Fibroblast of skin of right quadriceps (primary cell): ENCODE data around the gene TMEM131.
A peak's percentile ranks its signal among the peaks of the same experiment; 100 is the strongest.
"Not testable (repeated sequence)": the region's sequence is repeated elsewhere in the genome, so short reads cannot be mapped to it uniquely, and the experiment has no call there.

Experiments used
- DNase-seq: peaks from one replicate; pipeline ENCODE4 v3.0.0-alpha.2; 2013

Gene TMEM131

DNA sequence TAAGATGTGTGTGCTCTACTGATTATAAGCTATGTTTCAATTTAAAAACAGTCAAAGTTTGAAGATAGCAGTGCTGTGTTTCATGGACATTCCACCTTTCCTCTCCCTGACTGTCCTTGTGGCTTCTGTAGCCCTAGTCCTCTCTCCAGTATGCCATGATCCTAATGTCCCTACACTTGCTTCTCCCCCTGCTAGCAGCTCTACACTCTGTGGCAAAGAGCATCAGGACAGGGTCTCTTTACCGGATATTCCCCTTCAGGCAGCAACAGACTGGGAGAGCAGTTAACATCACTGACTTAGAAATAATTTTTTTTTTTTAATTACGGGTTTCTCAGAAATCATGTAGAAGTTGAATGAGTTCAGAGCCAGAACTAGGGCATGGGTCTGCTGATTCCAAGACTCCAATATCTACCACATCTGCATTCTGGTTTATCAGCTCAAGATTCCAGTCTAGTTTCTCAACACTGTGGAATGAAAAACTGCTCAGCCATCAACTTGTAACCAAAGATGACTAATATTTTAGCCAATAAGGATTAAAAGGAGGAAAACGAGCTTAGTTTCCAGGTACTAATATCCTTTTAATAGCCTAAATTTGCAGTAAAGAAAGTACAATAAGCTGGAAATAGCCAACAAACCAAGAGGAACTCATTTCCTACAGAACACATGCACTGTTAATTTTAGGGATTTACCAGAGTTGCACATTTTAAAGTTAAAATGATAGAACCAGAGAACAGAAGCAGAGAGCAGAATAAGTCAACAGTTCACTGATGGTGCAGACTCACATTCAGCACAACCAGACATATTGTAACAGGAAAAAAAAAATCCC lies 45.2 kb downstream of the TMEM131 start:
- DNase-seq, result peak; percentile 92

DNA sequence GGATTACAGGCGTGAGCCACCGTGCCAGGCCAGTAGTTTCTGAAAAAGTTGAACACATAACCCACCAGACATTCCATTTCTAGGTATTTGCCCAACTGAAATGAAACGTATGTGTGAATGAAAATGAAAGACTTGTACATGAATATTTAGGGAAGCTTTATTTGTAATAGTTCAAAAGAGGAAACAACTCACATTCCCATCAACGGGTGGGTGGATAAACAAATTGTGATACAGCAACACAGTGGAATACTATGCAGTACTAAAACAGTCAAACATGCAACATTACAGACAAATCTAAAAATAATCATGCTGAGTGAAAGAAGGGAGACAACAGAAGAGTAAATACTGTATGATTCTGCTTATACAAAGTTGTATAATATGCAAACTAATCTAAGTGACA lies 46.8 kb downstream of the TMEM131 start:
- no peak for DNase-seq

DNA sequence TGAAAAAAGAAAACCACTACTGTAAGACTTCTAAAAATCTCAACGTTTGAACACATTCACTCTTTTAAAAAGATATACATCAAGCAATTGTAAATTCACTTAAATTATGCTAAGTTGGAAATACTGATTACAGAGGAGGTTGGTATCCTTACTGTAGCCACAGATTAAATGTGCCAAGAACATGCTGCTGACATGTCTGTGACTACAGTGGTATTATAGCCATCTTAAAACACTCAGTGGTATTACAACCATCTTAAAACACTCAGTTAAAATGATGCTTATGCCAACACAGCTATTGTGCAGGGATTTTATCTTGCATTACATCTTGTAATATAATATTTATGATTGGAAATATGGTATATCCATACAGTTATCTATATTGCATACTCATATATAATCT lies 50.0 kb downstream of the TMEM131 start:
- no peak for DNase-seq

DNA sequence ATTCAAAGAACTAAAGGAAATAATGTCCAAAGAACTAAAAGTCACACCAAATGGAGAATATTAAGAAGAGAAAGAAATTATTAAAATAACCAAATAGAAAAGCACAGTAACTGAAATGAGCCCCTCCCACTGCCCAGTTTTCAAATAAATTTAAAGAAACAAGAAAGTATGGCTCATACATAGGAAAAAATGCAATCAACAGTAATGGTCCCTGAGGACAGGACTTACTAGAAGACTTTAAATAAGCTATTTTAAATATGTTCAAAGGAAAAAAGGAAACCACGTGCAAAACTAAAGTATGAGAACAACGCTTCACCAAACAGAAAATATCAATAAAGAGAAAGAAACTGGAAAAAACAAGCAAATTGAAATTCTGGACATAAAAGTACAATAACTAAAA lies 58.9 kb downstream of the TMEM131 start:
- DNase-seq, result no peak

DNA sequence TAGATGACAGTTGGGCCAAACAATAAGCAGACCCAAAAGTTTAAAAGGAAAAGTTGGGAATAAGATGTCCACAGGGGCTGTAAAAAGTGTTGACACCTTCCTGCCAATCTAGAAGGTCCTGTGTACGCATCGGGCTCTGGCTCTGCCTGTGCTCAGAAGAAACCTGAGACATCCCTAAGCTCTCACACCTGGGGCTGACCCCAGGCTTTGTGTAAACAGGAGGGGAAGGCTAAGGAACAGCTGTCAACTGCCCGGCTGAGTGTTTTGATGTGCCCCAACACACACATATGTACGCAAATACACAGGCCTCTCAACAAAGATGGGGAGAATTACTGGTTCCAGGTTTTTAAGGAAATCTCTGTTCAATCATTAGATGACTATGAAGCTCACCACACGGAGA lies 59.5 kb downstream of the TMEM131 start:
- no peak for DNase-seq

DNA sequence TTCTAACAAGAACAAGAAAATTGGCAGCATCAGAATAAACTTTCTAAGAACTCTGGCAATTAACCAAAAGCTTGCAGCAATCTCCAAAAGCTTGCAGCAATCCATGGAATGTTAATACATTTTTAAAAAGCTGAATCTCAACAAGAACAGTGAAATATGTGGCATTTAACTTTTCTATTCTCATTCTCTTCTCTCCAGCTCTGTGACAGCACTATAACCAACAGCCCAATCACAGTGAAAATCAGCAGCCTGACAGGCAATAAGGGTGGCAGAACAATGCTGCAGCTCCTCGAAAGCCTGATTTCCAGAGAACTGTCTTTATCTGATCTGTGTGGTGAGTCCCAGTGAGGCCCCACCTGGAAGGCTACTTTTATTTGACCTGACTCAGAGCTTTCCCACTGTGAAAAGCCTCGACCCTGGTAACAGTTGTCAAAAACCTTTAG lies 60.0 kb downstream of the TMEM131 start:
- peak; percentile 84 for DNase-seq

DNA sequence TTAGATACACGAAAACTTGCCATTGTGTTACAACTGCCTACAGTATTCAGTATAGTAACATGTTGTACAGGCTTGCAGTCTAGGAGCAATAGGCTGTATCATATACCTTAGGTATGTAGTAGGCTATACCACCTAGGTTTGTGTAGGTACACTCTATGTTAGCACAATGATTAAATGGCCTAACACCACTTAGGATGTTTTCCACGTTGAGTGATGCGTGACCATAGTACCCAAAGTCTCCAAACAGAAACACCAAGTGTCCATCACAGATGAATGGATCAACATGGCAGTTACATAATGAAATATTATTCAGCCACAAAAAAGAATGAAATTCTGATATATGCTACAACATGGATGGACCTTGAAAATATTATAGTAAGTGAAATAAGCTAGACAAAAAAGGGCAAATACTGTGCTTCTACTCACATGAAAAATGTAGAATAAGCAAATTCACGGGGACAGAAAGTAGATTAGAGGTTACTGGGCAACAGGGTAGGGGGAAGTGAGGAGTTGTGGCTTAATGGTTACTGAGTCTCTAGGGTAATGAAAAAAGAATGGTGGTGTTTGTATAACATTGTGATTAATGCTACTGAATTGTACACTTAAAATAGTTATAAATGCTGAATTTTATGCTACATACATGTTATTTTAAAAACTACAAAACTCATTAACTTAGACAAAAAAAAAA lies 62.6 kb downstream of the TMEM131 start:
- DNase-seq, result no peak

DNA sequence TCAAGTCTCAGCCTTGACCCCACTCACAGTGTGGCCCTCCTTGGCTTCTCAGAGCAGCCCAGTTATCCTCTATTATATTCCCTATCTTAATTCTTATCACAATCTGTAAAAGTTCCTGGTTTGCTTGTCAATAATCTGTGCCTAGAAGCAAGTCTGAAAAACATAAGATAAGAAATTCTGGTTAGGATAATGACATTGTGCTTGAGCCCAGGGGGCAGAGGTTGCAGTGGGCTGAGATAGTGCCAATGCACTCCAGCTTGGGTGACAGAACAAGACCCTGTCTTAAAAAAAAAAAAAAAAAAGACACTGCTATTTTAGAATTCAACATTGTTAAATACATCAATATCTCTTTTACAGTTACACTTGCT lies 63.9 kb downstream of the TMEM131 start:
- no peak for DNase-seq

DNA sequence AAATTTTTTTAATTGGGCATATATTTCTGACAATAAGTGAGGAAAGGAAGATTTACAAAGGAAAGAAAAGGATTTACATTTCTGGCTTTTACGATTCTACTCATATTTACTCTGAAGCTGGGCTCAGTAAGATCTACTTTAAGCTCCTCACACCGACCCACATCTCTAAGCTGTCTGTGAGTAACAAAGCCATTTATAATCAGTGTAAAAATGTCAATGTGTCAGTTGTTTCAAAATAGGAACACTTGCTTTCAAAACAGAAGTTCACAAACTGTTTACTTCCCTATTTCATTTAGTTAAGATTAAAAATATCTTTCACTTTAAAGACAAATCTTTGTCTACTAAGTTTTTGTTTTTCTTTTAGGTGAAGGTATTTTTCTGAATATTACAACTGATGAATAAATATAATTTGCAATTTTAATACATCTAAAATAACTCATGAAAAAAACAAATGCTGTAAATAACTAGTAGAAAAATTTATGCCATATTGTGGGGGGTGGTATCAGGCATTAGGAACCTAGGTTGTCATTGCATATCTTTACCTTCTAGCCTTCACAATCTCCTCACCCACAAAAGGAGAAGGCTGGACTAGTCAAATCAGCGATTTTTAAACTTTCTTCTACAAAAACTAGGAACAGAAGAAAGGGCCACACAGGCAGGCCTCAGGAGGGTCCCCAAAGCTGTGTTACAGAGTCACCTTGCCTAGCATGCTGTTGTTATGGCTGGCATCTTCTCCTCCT lies 64.5 kb downstream of the TMEM131 start:
- no peak for DNase-seq

DNA sequence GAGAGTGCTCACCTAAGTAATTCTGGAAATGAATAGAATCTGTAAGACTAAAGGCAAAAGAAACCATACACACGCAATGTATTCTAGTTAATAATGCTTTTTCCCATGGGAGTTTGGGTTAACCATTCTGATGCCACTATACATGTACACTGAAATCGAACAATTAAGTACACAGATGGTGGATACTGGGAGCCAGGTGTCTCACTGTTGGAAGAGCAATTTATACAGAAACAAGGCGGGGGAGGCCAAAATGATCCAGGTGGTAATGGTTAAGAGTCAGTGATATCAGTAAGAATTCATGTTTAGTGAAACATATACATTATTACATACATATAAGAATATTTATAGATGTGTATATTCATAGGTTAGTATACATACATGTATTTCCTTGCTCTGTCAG lies 67.2 kb downstream of the TMEM131 start:
- DNase-seq, result no peak

DNA sequence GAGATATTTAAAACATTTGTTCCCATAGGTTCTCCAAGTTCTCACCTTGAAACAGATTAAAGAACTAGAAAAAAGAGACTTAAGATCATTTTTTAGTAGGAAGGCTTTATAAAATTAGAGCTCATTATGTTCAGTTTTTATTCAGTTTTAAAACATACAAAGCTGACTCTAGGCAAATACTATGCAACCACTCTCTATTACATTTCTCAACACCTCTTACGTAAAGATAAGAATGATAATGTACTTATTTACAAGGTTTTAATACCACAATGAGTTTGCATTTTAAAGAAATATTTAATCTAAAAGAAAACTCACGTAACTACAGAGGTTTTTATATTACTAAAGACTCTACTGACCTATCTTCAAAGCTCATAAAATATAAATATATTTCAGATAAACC lies 68.8 kb downstream of the TMEM131 start:
- no peak for DNase-seq

DNA sequence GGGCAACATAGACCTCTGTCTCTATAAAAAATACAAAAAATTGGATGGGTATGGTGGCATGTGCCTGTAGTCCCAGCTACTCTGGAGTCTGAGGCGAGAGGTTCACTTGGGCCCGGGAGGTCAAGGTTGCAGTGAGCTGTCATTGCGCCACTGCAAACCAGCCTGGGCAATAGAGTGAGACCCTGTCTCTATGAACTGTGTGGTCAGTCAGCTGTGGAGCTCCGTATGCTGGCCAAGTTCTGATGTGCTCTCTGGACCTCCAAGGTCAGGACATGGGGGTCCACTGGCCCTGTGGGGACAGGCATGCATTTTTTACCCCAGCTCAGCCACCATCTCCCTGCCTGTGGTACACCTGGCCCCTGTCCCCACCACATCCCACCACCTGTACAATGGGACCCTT lies 71.6 kb downstream of the TMEM131 start:
- no peak for DNase-seq

DNA sequence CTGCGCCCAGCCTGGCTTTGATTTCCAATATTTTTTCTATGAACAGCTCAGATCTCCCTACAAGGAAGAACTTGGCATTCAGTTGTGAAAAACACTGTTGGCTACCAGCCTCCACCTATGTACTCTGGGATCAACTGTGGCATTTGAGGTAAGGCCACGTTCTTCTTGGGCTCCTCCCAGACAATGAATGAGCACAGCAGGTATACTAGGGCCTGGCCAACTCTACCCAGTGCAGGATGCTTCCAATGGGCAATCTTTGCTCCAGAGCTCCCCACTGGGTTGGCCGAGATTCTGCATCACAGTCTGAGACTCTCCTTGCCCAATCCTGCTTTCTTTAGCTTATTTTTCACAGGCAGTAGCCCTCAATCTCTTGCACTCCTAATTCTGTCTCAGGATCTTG lies 75.9 kb downstream of the TMEM131 start:
- no peak for DNase-seq

DNA sequence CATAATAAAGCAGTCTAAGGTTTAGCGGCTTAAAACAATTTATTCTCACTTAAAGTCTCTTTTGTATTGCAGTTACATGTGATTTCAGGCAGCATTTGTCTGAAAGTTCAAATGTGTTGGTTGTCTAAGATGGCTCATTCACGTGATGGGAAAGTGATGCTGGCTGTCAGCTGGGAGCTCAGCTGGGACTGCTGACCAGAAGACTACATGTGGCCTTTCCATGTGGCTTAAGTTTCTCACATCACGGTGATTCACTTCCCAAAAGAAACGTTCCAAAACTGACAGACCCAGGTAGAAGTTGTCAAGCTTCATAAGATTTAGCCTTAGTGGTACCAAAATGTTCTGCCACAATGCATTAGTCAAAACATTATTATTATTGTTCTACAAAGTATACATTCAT lies 76.9 kb downstream of the TMEM131 start:
- DNase-seq, result no peak

DNA sequence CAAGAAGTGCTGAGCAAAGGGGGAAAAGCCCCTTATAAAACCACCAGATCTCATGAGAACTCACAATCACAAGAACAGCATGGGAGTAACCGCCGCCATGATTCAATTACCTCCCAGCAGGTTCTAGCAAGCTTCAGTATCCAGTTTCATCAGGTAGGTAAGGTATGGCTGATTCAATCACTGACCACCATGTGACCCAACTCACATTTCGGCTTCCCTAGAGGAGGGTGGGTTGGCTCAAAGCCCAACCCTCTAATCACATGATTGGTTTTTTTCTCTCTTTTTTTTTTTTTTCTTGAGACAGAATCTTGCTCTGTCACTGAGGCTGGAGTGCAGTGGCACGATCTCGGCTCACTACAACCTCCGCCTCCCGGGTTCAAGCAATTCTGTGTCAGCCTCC lies 78.1 kb downstream of the TMEM131 start:
- DNase-seq, result not testable (repeated sequence)

DNA sequence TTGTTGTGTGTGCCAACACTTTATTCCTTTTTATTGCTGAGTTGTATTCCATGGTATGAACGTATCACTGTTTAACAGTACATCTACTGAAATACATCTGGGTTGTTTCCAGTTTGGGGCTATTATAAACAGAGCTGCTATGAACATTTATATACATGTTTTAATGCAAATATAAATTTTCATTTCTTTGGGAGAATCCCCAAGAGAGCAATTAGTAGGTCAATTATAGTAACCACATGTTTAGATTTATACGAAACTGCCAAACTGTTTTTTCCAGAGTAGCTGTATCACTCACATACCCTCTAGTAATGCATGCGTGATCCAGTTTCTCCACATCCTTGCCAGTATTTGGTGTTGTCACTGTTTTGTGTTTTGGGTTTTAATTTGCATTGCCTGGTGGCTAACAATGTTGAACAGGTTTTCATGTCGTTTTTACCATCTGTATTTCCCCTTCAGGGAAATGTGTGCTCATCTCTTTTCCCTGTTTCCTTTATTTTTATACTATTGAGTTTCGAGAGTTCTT lies 81.0 kb downstream of the TMEM131 start:
- peak; percentile 39 for DNase-seq

DNA sequence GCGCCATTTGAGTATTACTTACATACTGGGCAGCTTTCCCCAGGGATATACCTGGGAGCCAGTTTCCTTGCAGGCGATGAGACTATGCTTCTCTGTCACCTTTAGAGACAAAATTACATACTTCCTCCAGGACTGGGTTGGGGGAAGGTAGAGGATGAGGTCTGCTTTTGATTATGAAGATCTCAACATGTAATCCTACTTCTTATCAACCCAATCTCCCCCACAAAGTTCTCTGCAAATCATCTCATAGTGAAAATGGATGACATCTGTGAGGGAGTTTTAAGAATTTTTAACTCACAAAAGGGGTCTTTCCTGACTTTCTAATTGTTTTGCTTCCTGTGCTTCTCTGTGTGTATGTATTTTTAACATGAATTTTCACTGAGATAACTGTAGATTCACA lies 81.9 kb downstream of the TMEM131 start:
- no peak for DNase-seq

DNA sequence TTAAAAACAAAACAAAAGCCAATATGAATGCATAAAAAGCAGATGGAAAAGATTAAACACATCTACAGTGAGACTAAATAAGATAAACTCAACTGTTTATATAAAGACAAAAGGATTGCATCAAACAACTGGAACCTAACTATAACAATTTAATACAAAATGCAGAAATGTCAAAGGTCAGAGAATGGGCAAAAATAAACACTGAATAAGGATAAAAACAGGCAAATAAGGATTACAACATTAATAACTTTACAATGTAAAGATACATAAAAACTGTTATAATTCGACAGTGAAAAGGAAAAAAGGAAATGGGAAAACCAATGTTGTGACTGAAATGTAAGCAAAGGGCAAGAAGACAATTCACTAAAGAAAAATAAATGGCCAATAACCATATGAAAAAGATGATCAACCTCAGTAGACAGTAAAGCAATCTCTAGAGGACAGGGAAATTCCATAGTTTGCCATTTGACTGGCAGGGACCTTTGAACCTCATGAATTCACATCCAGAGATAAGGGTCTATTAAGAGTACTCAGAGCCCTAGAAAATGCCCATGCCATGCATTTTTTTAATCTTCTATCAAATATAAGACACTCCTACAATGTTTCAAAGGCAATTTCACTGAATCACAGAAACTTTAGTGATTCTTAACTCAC lies 83.7 kb downstream of the TMEM131 start:
- no peak for DNase-seq

DNA sequence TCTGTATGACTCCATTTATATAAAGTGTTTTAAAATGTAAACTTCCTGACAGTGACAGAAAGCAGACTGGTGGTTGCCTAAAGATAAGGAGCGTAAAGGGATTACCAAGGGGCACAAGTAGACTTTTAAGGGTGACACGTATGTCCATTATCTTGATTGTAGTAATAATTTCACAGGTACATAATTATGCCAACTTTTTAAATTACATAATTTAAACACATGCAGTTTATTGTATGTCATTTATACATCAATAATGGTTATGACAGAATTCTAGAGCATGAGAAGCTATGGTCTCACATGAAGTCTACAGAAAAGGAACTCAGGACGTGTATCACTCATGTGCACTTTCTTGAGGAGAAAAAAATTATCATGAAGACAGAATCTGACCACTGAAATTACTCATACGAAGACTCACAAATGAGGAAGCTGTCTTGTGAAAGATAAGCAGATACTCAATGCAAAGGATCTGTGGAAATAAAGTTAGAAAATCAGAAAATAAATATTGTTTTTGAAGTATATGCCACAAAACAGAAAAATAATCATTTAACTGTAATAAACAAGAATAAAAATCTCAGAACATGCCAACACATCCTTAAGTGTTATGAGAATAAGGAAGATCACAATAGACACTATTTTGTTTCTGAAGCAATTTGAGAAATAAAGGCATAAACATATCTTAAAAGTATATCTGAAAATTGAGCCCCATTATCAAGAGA lies 84.4 kb downstream of the TMEM131 start:
- peak; percentile 36 for DNase-seq

DNA sequence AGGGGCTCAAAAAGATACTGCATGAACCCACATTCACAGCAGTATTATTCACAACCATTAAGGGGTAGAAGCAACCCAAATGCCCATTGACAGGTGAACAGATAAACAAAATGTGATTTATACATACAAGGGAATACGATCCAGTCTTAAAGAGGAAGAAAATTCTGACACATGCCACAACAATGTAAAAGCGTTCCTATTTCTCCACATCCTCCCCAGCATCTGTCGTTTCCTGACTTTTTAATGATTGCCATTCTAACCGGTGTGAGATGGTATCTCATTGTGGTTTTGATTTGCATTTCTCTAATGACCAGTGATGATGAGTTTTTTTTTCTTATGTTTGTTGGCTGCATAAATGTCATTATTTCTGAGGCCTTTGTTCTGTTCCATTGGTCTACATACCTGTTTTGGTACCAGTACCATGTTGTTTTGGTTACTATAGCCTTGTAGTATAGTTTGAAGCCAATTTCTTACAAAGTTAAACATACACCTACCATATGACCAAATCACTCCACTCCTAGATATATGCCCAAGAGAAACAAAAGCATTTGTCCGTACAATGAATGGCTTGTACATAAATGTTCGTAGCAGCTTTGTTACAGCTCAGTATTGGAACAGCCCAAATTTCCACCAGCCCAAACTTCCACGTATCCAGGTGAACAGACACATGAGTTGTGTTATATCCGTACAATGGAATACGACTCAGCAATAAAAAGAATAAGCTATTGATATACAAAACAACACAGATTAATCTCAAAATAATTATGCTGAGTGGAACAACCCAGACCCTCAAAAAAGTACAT lies 85.1 kb downstream of the TMEM131 start:
- DNase-seq, result no peak

DNA sequence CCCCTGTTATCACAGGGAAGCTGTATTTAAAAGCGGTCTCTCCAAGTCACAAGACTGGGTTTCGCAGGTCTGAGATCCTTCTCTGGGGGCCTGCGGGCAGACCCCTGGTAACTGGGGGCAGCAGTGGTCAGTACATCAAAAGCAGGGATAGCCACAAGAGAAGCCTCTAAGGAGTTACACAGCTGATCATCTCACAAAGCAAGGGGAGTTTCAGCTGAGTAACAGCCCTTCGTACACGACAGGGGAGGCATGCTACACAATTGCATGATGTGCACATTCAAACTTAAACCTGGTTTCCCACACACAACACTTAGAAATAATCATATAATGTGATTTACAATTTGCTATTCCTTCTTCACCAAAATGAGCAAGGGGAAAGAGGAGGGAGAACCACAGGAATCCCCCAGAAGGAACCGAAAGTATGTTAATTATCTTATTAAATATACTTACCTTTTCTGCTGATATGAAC lies 87.5 kb downstream of the TMEM131 start:
- DNase-seq, result no peak
